Measurements from ENCODE around the gene HAND1.
"Not testable (repeated sequence)": the region's sequence is repeated elsewhere in the genome, so short reads cannot be mapped to it uniquely, and the experiment has no call there.

HAND1 gene

DNA sequence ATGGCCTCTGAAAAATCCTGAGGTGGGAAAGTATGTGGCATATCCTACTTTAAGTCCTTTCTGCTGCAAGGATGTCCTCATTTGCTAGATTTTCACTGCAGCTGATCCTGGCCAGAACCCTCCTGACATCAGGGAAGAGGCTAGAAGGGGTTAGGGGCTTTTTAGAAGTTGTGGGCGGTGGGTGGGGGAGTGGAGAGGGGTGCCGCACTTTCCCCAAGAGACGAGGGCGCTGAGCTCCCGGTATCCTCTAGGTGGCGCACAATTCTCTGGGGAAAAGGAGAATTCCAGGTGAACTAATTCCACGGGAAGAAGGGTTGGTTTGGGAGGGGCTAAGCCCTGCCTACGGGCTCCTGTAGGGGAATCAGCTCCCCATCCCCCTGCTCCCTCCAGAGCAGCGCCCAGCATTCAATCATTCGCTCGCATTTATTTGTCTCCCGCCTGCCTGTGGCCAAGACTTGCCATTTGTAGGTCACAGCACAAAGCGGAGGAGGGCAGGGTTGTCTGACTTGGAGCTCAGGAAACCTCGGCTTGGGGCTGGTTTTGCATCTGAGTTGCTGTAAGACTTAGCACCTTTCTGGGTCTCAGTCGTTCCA, 42.9 kb upstream of the HAND1 start:
- Histone ChIP-seq H3K36me3 (ENCODE audit: insufficient read depth, low read length) (no peaks in the 10 kb centered on the region), H3K9me3 (ENCODE audit: low read depth, low read length) (no peaks in the 10 kb centered on the region), H3K9ac (ENCODE audit: insufficient read length) (no peak overlapping the region), H3K27ac (no peak overlapping the region), H3K4me3 (no peak overlapping the region)
- DNase-seq (ENCODE audit: low read depth, low spot score), result no peak
- TF ChIP-seq FOXP2 (optimal IDR thresholded peaks at IDR 0.05; ENCODE audit: control extremely low read depth, extremely low read length, insufficient read depth) (no peak), EZH2 (IDR thresholded peaks at IDR 0.05) (no peak), POLR2AphosphoS5 (IDR thresholded peaks at IDR 0.05; ENCODE audit: borderline replicate concordance, low read depth, low read length) (no peak)

DNA sequence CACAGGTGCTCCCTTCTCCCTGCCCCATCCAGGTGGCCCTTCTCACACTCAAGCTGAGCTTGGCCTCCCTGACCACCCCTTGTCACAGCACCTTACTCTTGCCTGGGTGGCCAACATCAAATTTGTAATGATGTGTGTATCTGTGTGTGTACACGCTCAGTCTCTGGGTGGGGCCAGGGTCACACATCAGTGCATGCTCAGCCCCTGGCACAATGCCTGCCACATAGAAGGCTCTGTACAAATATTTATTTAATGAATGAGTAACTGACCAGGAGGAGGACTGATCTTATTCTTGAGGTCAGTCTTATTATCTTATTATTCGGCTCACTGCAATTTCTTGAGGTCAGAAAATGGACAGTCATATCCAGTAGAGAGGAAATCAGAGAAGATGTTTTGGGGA, 41.3 kb upstream of the HAND1 start:
- Histone ChIP-seq H3K36me3 (ENCODE audit: insufficient read depth, low read length) (no peaks in the 10 kb centered on the region), H3K4me3 (no peak overlapping the region), H3K27ac (no peak overlapping the region), H3K9me3 (ENCODE audit: low read depth, low read length) (no peaks in the 10 kb centered on the region), H3K9ac (ENCODE audit: insufficient read length) (no peak overlapping the region)
- no peak for DNase-seq (ENCODE audit: low read depth, low spot score)
- no peak for TF ChIP-seq FOXP2 (optimal IDR thresholded peaks at IDR 0.05; ENCODE audit: control extremely low read depth, extremely low read length, insufficient read depth)
- TF ChIP-seq POLR2AphosphoS5 (IDR thresholded peaks at IDR 0.05; ENCODE audit: borderline replicate concordance, low read depth, low read length), result no peak
- no peak for TF ChIP-seq EZH2 (IDR thresholded peaks at IDR 0.05)

DNA sequence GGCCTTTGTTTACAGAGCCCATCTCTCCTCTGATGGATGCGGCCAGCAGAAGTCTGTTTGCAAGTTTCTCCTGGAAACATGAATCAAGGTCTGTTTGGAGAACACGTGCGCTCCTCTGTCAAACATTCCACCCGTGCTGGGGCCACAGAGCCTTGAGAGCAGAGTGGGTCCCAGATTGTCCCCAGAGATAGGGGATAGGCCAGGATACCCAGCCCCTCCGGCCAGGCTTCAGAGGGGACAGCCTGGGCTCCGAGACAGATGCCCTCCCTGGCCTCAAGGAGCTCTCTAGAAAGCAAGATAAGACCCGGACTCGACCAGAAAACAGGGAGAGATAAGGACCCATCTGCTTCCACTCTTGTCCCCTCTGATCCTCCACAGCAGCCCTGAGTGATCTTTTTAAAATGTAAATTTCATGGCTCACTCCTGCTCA, 40.4 kb upstream of the HAND1 start:
- Histone ChIP-seq H3K27ac (no peak overlapping the region), H3K36me3 (ENCODE audit: insufficient read depth, low read length) (no peaks in the 10 kb centered on the region), H3K4me3 (no peak overlapping the region), H3K9me3 (ENCODE audit: low read depth, low read length) (no peaks in the 10 kb centered on the region), H3K9ac (ENCODE audit: insufficient read length) (no peak overlapping the region)
- no peak for DNase-seq (ENCODE audit: low read depth, low spot score)
- TF ChIP-seq FOXP2 (optimal IDR thresholded peaks at IDR 0.05; ENCODE audit: control extremely low read depth, extremely low read length, insufficient read depth) (no peak), POLR2AphosphoS5 (IDR thresholded peaks at IDR 0.05; ENCODE audit: borderline replicate concordance, low read depth, low read length) (no peak), EZH2 (IDR thresholded peaks at IDR 0.05) (no peak)

DNA sequence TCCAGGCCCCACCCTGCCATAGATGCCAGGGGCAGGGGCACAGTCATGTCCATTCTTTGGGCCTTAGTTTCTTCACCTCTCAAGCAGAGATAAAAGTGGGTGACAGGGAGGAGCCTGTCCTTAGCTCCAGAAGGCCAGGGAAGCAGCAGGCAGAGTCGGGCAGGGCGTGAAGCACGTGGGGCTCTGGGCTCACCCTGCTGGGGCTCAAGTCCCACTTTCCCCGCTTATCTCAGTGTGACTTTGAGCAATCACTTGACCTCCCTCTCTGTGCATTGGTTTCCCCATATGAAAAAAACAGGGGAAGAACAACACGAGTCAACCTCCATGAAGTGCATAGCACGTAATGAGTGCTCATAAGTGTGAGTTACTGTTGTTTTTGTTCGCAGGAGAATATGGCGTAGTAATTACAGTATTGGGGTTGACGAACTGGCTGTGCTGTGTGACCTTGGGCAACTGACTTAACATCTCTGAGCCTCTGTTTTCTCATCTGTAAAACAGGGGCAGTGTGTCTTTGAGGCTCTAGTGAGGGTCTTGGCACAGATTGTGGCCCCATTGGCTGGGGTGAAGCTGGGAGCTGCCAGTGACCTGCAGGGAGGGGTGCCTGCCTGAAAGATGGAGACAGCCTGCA, 39.9 kb upstream of the HAND1 start:
- TF ChIP-seq POLR2AphosphoS5 (IDR thresholded peaks at IDR 0.05; ENCODE audit: borderline replicate concordance, low read depth, low read length) (no peak), EZH2 (IDR thresholded peaks at IDR 0.05) (no peak), FOXP2 (optimal IDR thresholded peaks at IDR 0.05; ENCODE audit: control extremely low read depth, extremely low read length, insufficient read depth) (no peak)
- no peaks in the 10 kb centered on the region for H3K36me3 ChIP-seq (ENCODE audit: insufficient read depth, low read length)
- H3K9ac ChIP-seq (ENCODE audit: insufficient read length), result no peak overlapping the region
- no peak for DNase-seq (ENCODE audit: low read depth, low spot score)
- no peaks in the 10 kb centered on the region for H3K9me3 ChIP-seq (ENCODE audit: low read depth, low read length)
- H3K27ac ChIP-seq, result no peak overlapping the region
- no peak overlapping the region for H3K4me3 ChIP-seq

DNA sequence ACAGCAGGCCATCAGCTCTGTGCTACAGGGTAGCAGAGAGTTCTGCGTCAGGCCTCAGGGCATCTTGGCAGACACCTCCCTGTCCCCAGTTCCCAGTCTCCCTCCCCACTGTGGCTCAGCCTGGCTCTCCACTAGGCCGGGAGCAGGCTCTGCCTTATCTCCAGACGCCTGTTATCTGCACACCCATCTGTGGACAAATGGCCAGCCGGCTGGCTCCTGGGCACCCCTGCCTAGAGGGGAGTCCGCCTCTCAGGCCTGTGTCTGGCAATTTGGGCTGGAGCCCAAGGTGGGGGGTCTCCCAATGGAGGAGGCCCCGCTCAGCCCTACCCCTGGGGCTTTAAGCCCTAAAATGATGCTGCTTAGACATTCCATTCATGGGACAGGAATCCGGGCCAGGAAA, 39.2 kb upstream of the HAND1 start:
- TF ChIP-seq POLR2AphosphoS5 (IDR thresholded peaks at IDR 0.05; ENCODE audit: borderline replicate concordance, low read depth, low read length) (no peak), FOXP2 (optimal IDR thresholded peaks at IDR 0.05; ENCODE audit: control extremely low read depth, extremely low read length, insufficient read depth) (no peak), EZH2 (IDR thresholded peaks at IDR 0.05) (no peak)
- Histone ChIP-seq H3K4me3 (no peak overlapping the region), H3K36me3 (ENCODE audit: insufficient read depth, low read length) (no peaks in the 10 kb centered on the region), H3K27ac (no peak overlapping the region), H3K9me3 (ENCODE audit: low read depth, low read length) (no peaks in the 10 kb centered on the region), H3K9ac (ENCODE audit: insufficient read length) (no peak overlapping the region)
- no peak for DNase-seq (ENCODE audit: low read depth, low spot score)

DNA sequence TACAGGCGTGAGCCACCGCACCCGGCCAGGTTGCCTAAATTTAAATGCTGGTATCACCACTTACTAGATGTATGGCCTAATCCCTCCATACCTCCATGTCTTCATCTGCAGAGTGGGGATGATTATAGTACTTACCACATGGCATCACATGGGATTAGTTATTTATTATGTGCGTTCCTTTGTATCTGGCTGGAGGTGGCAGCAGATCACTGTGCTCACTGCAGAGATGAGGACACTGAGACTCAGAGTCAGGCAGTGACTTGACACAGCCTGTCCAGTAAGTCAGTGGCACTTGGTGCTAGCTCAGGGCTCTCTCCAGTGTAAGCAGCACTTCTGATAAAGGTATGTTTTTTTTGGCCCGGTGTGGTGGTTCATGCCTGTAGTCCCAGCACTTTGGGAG, 38.4 kb upstream of the HAND1 start:
- no peak overlapping the region for H3K9ac ChIP-seq (ENCODE audit: insufficient read length)
- no peak for DNase-seq (ENCODE audit: low read depth, low spot score)
- no peaks in the 10 kb centered on the region for H3K9me3 ChIP-seq (ENCODE audit: low read depth, low read length)

DNA sequence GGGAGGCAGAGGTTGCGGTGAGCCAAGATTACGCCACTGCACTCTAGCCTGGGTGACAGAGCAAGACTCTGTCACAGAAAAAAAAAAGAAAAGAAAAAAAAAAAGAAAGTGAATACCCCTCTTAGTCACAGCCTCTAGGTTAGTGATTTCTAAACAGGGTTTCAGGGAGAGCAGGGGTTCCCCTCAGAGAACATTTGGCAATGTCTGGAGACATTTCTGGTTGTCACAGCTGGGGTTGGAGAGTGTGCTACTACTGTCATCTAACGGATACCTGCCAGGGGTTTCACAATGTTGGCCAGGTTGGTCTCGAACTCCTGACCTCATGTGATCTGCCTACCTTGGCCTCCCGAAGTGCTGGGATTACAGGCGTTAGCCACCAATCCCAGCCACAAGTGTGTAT, 37.5 kb upstream of the HAND1 start:
- not testable (repeated sequence) for H3K9ac ChIP-seq (ENCODE audit: insufficient read length); H3K4me3 ChIP-seq; H3K36me3 ChIP-seq (ENCODE audit: insufficient read depth, low read length); H3K9me3 ChIP-seq (ENCODE audit: low read depth, low read length); H3K27ac ChIP-seq; DNase-seq (ENCODE audit: low read depth, low spot score)

More for the DNA sequence above, 38.4 kb upstream of the HAND1 start:
- Histone ChIP-seq H3K36me3 (ENCODE audit: insufficient read depth, low read length) (no peaks in the 10 kb centered on the region), H3K27ac (no peak overlapping the region), H3K4me3 (no peak overlapping the region)
- TF ChIP-seq POLR2AphosphoS5 (IDR thresholded peaks at IDR 0.05; ENCODE audit: borderline replicate concordance, low read depth, low read length) (no peak), FOXP2 (optimal IDR thresholded peaks at IDR 0.05; ENCODE audit: control extremely low read depth, extremely low read length, insufficient read depth) (no peak), EZH2 (IDR thresholded peaks at IDR 0.05) (no peak)

DNA sequence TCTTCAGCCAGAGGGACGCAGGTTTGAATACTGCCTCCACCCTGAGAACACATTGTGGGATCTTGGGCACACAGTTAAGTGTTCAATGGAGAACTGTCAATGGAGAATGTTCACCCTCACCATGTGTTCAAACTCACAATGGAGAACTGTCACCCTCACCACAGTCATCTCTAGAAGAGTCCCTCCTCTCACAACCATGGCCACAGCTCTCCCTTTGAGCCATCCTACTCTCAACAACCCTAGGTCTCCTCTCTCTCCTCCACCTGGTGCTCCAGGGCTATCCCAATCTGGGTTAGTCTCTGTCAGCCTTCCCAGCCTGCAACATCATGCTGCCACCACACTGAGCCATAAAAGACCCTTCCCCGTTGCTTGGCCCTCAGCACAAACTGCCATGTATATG, 36.3 kb upstream of the HAND1 start:
- H3K4me3 ChIP-seq, result no peak overlapping the region
- H3K9me3 ChIP-seq (ENCODE audit: low read depth, low read length), result no peaks in the 10 kb centered on the region
- H3K27ac ChIP-seq, result no peak overlapping the region
- DNase-seq (ENCODE audit: low read depth, low spot score), result no peak
- no peak overlapping the region for H3K9ac ChIP-seq (ENCODE audit: insufficient read length)
- TF ChIP-seq FOXP2 (optimal IDR thresholded peaks at IDR 0.05; ENCODE audit: control extremely low read depth, extremely low read length, insufficient read depth), result no peak
- TF ChIP-seq EZH2 (IDR thresholded peaks at IDR 0.05), result no peak
- TF ChIP-seq POLR2AphosphoS5 (IDR thresholded peaks at IDR 0.05; ENCODE audit: borderline replicate concordance, low read depth, low read length), result no peak
- H3K36me3 ChIP-seq (ENCODE audit: insufficient read depth, low read length), result no peaks in the 10 kb centered on the region

DNA sequence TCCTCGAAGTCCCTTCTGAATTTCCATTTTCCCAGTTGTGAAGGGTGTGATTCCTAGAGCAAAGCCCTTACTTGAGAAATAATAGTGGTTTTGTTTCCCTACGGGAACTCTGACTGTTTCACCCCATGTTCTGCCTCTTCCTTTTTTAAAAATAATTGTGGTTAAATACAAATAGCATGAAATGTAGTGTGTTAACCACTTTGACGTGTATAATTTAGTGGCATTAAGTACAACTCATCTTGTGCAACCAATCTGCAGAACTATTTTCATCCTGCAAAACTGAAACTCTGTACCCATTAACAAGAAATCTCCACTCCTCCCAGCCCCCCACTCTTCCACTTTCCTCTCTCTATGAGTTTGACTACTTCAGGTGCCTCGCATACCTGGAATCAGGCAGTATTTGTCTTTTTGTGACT, 35.6 kb upstream of the HAND1 start:
- no peak for DNase-seq (ENCODE audit: low read depth, low spot score)
- no peaks in the 10 kb centered on the region for H3K36me3 ChIP-seq (ENCODE audit: insufficient read depth, low read length)
- no peak overlapping the region for H3K9ac ChIP-seq (ENCODE audit: insufficient read length)

More for the DNA sequence above, 35.6 kb upstream of the HAND1 start:
- H3K9me3 ChIP-seq (ENCODE audit: low read depth, low read length), result no peaks in the 10 kb centered on the region
- TF ChIP-seq POLR2AphosphoS5 (IDR thresholded peaks at IDR 0.05; ENCODE audit: borderline replicate concordance, low read depth, low read length) (no peak; the same call in 1 of the 2 replicates), FOXP2 (optimal IDR thresholded peaks at IDR 0.05; ENCODE audit: control extremely low read depth, extremely low read length, insufficient read depth) (no peak), EZH2 (IDR thresholded peaks at IDR 0.05) (no peak)
- no peak overlapping the region for H3K27ac ChIP-seq
- H3K4me3 ChIP-seq, result 0 out of 2 replicates have a peak overlapping the region, but pooled peaks have one; percentile 3
